Endothelial cell of umbilical vein (primary cell): ENCODE results near the gene PNPLA1. TPM values are rescaled to one million over a fixed set of nuclear protein-coding genes. Genes with fewer than 3 reads are reported as not detected.

ENCODE experiments used
- BruUV-seq: library from RNA; stranded (reverse); fragments of 400-500 nt; replicated peaks from 2 replicates; lab custom pipeline; 2021; lab: Mats Ljungman, UMichigan
- CTCF ChIA-PET: fragments of 300-600, 350-600 bp; sonication (Branson Sonifier 250); formaldehyde crosslinking; loops from one replicate; lab custom pipeline; 2021; ENCODE audit warnings: antibody characterized with exemption, inconsistent platforms; lab: Charles Lee
- POLR2A ChIA-PET: fragments of 300-600, 350-600 bp; sonication (Branson Sonifier 250); formaldehyde crosslinking; loops from one replicate; lab custom pipeline; 2021; ENCODE audit warnings: antibody characterized with exemption, inconsistent platforms; lab: Charles Lee
- DNase-seq: peaks from one replicate; pipeline ENCODE4 v3.0.0-alpha.2; 2011; ENCODE audit warnings: low read depth, low spot score
- FAIRE-seq: peaks from 2 replicates; lab custom pipeline; 2011; peaks lifted over from hg19 to GRCh38; lab: Jason Lieb, UNC
- H2AFZ ChIP-seq: 2 replicates; pipeline ENCODE4 v1.6.0; 2012; ENCODE audit warnings: low read depth, low read length, control low read depth, inconsistent platforms
- H3K27ac ChIP-seq: 2 replicates; pipeline ENCODE4 v1.5.1; 2011; ENCODE audit warnings: low read depth, mild to moderate bottlenecking, control low read depth, low read length, moderate library complexity; ENCODE audit not compliant: insufficient read depth
- H3K27me3 ChIP-seq, 2 experiments: 2 replicates each; pipeline versions ENCODE4 v1.6.0 to v1.6.1; 2011; ENCODE audit warnings: low read length in 2 of 2, mixed read lengths in 1 of 2; ENCODE audit not compliant: control insufficient read depth in 2 of 2, insufficient read depth in 2 of 2
- H3K36me3 ChIP-seq, 2 experiments: 2 replicates in 1 of 2; 3 replicates in 1 of 2; pipeline ENCODE4 v1.5.1; 2011; ENCODE audit warnings: low read length in 2 of 2, mild to moderate bottlenecking in 1 of 2, moderate library complexity in 1 of 2; ENCODE audit not compliant: control insufficient read depth in 2 of 2, insufficient read depth in 2 of 2; ENCODE audit errors: extremely low read depth in 1 of 2
- H3K4me1 ChIP-seq: 3 replicates; pipeline ENCODE4 v1.5.1; 2011; ENCODE audit warnings: mild to moderate bottlenecking, low read length; ENCODE audit not compliant: control insufficient read depth, insufficient read depth; ENCODE audit errors: extremely low read depth
- H3K4me2 ChIP-seq: 2 replicates; pipeline ENCODE4 v1.6.1; 2011; ENCODE audit warnings: low read length, control low read depth, mixed read lengths; ENCODE audit not compliant: insufficient read depth
- H3K4me3 ChIP-seq, 3 experiments: fragments of 200-600 bp in 1 of 3; sonication (generic), shearing (Covaris generic) in 1 of 3; replicated peaks in 1 of 3; 2 replicates each; pipeline ENCODE4 v1.5.1; 2011 to 2016; ENCODE audit warnings: control low read depth in 3 of 3, low read length in 3 of 3, mild to moderate bottlenecking in 2 of 3, inconsistent platforms in 1 of 3, low read depth in 1 of 3, moderate library complexity in 1 of 3; ENCODE audit not compliant: insufficient read depth in 1 of 3
- H3K79me2 ChIP-seq: 2 replicates; pipeline ENCODE4 v1.6.0; 2012; ENCODE audit warnings: low read length, inconsistent platforms; ENCODE audit not compliant: control insufficient read depth, insufficient read depth
- H3K9ac ChIP-seq: replicated peaks from 2 replicates; pipeline ENCODE3; 2011; ENCODE audit warnings: low read length, control low read depth; ENCODE audit not compliant: insufficient read depth; ENCODE audit errors: extremely low read depth
- H3K9me1 ChIP-seq: replicated peaks from 3 replicates; pipeline ENCODE4 v1.6.0; 2011; ENCODE audit warnings: mild to moderate bottlenecking, low read length; ENCODE audit not compliant: control insufficient read depth, insufficient read depth; ENCODE audit errors: extremely low read depth
- H3K9me3 ChIP-seq: replicated peaks from 2 replicates; pipeline ENCODE4 v1.5.1; 2012; ENCODE audit warnings: low read length, inconsistent platforms; ENCODE audit not compliant: control insufficient read depth, insufficient read depth
- H4K20me1 ChIP-seq: replicated peaks from 2 replicates; pipeline ENCODE3; 2011; ENCODE audit warnings: mild to moderate bottlenecking, low read length; ENCODE audit not compliant: control insufficient read depth, insufficient read depth; ENCODE audit errors: extremely low read depth
- EZH2 ChIP-seq: IDR thresholded peaks from 2 replicates; pipeline ENCODE4 v1.6.1; 2012; ENCODE audit warnings: borderline replicate concordance, low read depth, mild to moderate bottlenecking, moderate library complexity, low read length, inconsistent platforms; ENCODE audit not compliant: severe bottlenecking
- FOS ChIP-seq: IDR thresholded peaks from 2 replicates; pipeline ENCODE4 v1.6.1; 2011; ENCODE audit warnings: mild to moderate bottlenecking, low read length, moderate library complexity, borderline replicate concordance; ENCODE audit not compliant: insufficient read depth
- GATA2 ChIP-seq: IDR thresholded peaks from 2 replicates; pipeline ENCODE4 v1.7.0; 2011; ENCODE audit warnings: low read depth, mild to moderate bottlenecking, moderate library complexity, mixed read lengths, low read length; ENCODE audit not compliant: insufficient read length, insufficient read depth
- JUN ChIP-seq: IDR thresholded peaks from 2 replicates; pipeline ENCODE4 v1.6.1; 2011; ENCODE audit warnings: borderline replicate concordance, low read depth; ENCODE audit not compliant: insufficient read length, insufficient read depth
- MAX ChIP-seq: IDR thresholded peaks from 2 replicates; pipeline ENCODE4 v1.6.1; 2011; ENCODE audit not compliant: insufficient read depth, insufficient read length
- MYC ChIP-seq: IDR thresholded peaks from one replicate; pipeline ENCODE4 v1.6.1; 2011; ENCODE audit warnings: mild to moderate bottlenecking, low read depth, low read length
- POLR2AphosphoS5 ChIP-seq: IDR thresholded peaks from 2 replicates; pipeline ENCODE4 v1.6.1; 2012; ENCODE audit warnings: low read depth, mild to moderate bottlenecking, control low read depth, low read length, moderate library complexity; ENCODE audit not compliant: insufficient read depth
- dilution Hi-C: fragments of 300-500 bp; cut with MboI; formaldehyde crosslinking; loops from one replicate; pipeline ENCODE4 v1.15.0; 2019; ENCODE audit warnings: low sequenced_read_pairs; ENCODE audit not compliant: extremely low pct_ligation_motif_present
- intact Hi-C: fragments of 100-400 bp; cut with micrococcal nuclease; formaldehyde crosslinking; loops from one replicate; pipeline ENCODE4 v1.10.0; 2022
- polyA plus RNA-seq, 4 experiments: library from polyadenylated mRNA; depleted of rRNA in 3 of 4; stranded (reverse) in 3 of 4; unstranded in 1 of 4; fragments of >200 nt; gene quantifications; 2 replicates each; pipeline versions ENCODE4 v1.2.1 to v1.2.3, GENCODE V29; 2011 to 2012; ENCODE audit warnings: missing spikeins in 1 of 4
- total RNA-seq: library from RNA; stranded (reverse); gene quantifications from 2 replicates; pipeline ENCODE4 v1.2.3, GENCODE V29; 2021

The PNPLA1 gene
- total and polyA plus RNA-seq, 2 donors (not counting 3 experiments of a cell fraction or from before 2014, with no cell fraction given) = not detected

GRCh38 chr6:36252005-36252404 is 17.9 kb upstream of the PNPLA1 start:
- Histone ChIP-seq H3K9ac (no peak overlapping the region), H4K20me1 (no peaks in the 10 kb centered on the region), H3K9me1 (no peaks in the 10 kb centered on the region), H3K36me3 (no peaks in the 10 kb centered on the region), H3K9me3 (no peaks in the 10 kb centered on the region), H3K79me2 (no peaks in the 10 kb centered on the region), H2AFZ (no peak overlapping the region), H3K27ac (no peak overlapping the region), H3K4me2 (no peak overlapping the region), H3K4me1 (peaks cover 25% of the 10 kb centered on the region), H3K27me3 (no peaks in the 10 kb centered on the region), H3K4me3 (no peak overlapping the region)
- CTCF ChIA-PET = interaction anchor here (1.2 to 3.6 kb wide), 2 partner anchors 13 to 51 kb away, joined by 3 to 19 read pairs; no protein-coding TSS in a partner anchor
- POLR2A ChIA-PET = no interaction called here
- no TSS peak for BruUV-seq
- no peak for DNase-seq
- FAIRE-seq = no peak
- dilution Hi-C loops = no loop called here
- intact Hi-C loops = no loop called here
- TF ChIP-seq MAX = no peak
- TF ChIP-seq POLR2AphosphoS5 = no peak
- no peak for TF ChIP-seq GATA2

- H3K4me3 ChIP-seq = no peak overlapping the region
- no peak overlapping the region for H3K27ac ChIP-seq
- no peaks in the 10 kb centered on the region for H4K20me1 ChIP-seq
- no peaks in the 10 kb centered on the region for H3K9me1 ChIP-seq
- CTCF ChIA-PET = interaction anchor here (0.8 to 1.9 kb wide), 4 partner anchors 8 to 47 kb away, joined by 3 to 10 read pairs (median 4); no protein-coding TSS in a partner anchor
- H3K27me3 ChIP-seq = peaks cover 6% of the 10 kb centered on the region in 2 experiments
- intact Hi-C loops = no loop called here
- H3K79me2 ChIP-seq = no peaks in the 10 kb centered on the region
- dilution Hi-C loops = no loop called here
- no peaks in the 10 kb centered on the region for H3K36me3 ChIP-seq
- BruUV-seq = no TSS peak
- H3K9ac ChIP-seq = no peak overlapping the region
- peaks cover 7% of the 10 kb centered on the region for H3K4me1 ChIP-seq
- H3K4me2 ChIP-seq = no peak overlapping the region
- no peak for FAIRE-seq
- peaks cover 1% of the 10 kb centered on the region for H3K9me3 ChIP-seq
- no peak for TF ChIP-seq EZH2
- TF ChIP-seq FOS = no peak
- no peak for TF ChIP-seq MYC
- TF ChIP-seq JUN = no peak
- TF ChIP-seq POLR2AphosphoS5 = no peak
- DNase-seq = no peak
- H2AFZ ChIP-seq = no peak overlapping the region
- POLR2A ChIA-PET = no interaction called here
Observed at GRCh38 chr6:36263390-36264000, 6.4 kb upstream of the PNPLA1 start.
